Effector memory CD8-positive, alpha-beta T cell (primary cell): ENCODE results near the gene DAGLB.
"Not testable (repeated sequence)": the region's sequence is repeated elsewhere in the genome, so short reads cannot be mapped to it uniquely, and the experiment has no call there.

ENCODE experiments used
- ATAC-seq: fragments of 150-1000 bp; cut with Tn5 transposase; replicated peaks from 2 replicates; pipeline ENCODE4 v1.10.0; 2021; ENCODE audit warnings: mild to moderate bottlenecking, moderate library complexity
- DNase-seq, 3 experiments: peaks; one replicate each; pipeline ENCODE4 v3.0.0; 2021
- H3K27ac Mint-ChIP-seq, 2 donors: one replicate each; pipeline ENCODE4 v1.8.0; 2022; ENCODE audit warnings: mild to moderate bottlenecking in 2 of 2, mixed read lengths in 2 of 2, moderate library complexity in 2 of 2
- H3K27me3 Mint-ChIP-seq, 2 donors: one replicate each; pipeline ENCODE4 v1.8.0; 2022; ENCODE audit warnings: mixed read lengths in 2 of 2
- H3K36me3 Mint-ChIP-seq: one replicate; pipeline ENCODE4 v1.8.0; 2022; ENCODE audit warnings: mild to moderate bottlenecking, moderate library complexity, mixed read lengths; ENCODE audit not compliant: insufficient read depth
- H3K4me1 Mint-ChIP-seq, 2 donors: one replicate each; pipeline ENCODE4 v1.8.0; 2022; ENCODE audit warnings: low read depth in 2 of 2, mixed read lengths in 2 of 2
- H3K4me3 Mint-ChIP-seq, 2 donors: one replicate each; pipeline ENCODE4 v1.8.0; 2022; ENCODE audit warnings: mild to moderate bottlenecking in 2 of 2, mixed read lengths in 2 of 2, moderate library complexity in 2 of 2
- H3K9me3 Mint-ChIP-seq, 2 donors: one replicate each; pipeline ENCODE4 v1.8.0; 2022; ENCODE audit warnings: mixed read lengths in 2 of 2

DAGLB gene

DNA sequence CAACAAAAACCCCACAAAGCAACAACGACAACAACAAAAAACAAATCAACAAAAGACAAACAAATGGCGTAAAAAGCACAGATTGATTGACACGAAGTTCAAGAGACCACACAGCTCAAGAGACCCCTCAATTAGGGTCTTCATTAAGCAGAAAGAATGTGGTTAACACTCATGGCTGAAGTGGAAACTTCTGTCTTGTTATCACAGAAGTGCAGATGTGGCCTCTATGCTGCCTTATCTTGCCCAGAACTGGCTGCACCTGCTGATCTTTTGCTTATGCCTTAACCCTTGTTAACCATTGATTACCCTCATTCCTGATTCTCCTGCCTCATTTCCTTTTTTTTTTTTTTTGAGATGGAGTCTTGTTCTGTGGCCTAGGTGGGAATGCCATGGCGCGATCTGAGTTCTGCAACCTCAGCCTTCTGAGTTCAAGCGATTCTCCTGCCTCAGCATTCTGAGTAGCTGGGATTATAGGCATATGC is 3.5 kb upstream of the DAGLB start:
- Mint-ChIP-seq H3K36me3 (peaks cover 26% of the 10 kb centered on the region), H3K4me3 (no peak overlapping the region), H3K4me1 (peaks cover 4 to 5% of the 10 kb centered on the region in 2 donors), H3K27ac (no peak overlapping the region), H3K27me3 (no peaks in the 10 kb centered on the region), H3K9me3 (no peaks in the 10 kb centered on the region)
- ATAC-seq (no peak), DNase-seq (no peak)

DNA sequence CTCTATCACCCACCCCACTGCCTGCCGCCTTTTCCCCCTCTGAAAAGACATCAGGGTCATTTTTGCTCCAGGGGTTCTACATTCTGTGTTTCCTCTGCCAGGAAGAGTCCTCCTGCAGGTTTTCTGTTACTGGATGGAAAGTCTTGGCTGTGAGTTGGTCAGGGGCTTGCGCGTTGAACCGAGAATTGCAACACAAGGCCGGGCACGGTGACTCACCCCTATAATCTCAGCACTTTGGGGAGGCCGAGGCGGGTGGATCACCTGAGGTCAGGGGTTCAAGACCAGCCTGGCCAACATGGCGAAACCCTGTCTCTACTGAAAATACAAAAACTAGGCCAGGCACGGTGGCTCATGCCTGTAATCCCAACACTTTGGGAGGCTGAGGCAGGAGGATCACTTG is 2.8 kb upstream of the DAGLB start:
- H3K36me3 Mint-ChIP-seq: peaks cover 31% of the 10 kb centered on the region
- H3K27me3 Mint-ChIP-seq, H3K27ac Mint-ChIP-seq, ATAC-seq, DNase-seq, H3K4me3 Mint-ChIP-seq, H3K9me3 Mint-ChIP-seq, H3K4me1 Mint-ChIP-seq: not testable (repeated sequence)

DNA sequence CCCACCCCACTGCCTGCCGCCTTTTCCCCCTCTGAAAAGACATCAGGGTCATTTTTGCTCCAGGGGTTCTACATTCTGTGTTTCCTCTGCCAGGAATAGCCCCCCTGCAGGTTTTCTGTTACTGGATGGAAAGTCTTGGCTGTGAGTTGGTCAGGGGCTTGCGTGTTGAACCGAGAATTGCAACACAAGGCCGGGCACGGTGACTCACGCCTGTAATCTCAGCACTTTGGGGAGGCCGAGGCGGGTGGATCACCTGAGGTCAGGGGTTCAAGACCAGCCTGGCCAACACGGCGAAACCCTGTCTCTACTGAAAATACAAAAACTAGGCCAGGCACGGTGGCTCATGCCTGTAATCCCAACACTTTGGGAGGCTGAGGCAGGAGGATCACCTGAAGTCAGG is 2.1 kb upstream of the DAGLB start:
- DNase-seq, ATAC-seq, H3K27me3 Mint-ChIP-seq, H3K9me3 Mint-ChIP-seq, H3K27ac Mint-ChIP-seq: not testable (repeated sequence)
- peaks cover 37% of the 10 kb centered on the region for H3K36me3 Mint-ChIP-seq
- H3K4me1 Mint-ChIP-seq: peaks cover 8 to 10% of the 10 kb centered on the region in 2 donors
- peak overlapping the region in 1 of 2 donors; percentile 6 for H3K4me3 Mint-ChIP-seq

DNA sequence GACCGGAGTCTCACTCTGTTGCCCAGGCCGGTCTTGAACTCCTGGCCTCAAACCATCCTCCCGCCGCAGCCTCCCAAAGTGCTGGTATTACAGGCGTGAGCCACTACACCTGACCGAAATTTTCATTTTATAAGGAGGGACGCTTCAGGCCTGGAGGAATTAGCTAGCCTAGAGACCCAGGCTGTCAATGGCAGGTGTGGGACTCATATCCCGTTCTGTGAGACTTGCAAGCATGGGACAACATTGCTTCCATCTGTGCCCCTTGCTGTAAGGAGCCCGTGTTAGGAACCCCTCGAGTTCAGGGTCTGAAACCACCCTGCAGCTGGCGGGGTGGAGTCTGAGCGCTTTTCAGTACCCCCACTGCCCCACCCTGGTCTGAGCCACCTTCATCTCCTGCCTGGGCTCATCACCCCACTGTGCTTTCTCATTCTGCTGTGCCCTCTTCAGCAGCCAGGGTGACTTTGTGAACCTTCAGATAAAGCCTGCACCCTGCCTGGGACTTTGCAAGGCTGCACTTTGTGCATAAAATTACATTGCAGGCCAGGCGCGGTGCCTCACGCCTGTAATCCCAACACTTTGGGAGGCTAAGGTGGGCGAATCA is 1.3 kb upstream of the DAGLB start:
- Mint-ChIP-seq H3K27me3 (no peaks in the 10 kb centered on the region), H3K9me3 (no peaks in the 10 kb centered on the region), H3K27ac (peak overlapping the region; percentile 96 to 98), H3K4me3 (peak overlapping the region; percentile 95 to 96), H3K36me3 (peaks cover 45% of the 10 kb centered on the region), H3K4me1 (peaks cover 8 to 10% of the 10 kb centered on the region in 2 donors)
- DNase-seq (no peak), ATAC-seq (no peak)

DNA sequence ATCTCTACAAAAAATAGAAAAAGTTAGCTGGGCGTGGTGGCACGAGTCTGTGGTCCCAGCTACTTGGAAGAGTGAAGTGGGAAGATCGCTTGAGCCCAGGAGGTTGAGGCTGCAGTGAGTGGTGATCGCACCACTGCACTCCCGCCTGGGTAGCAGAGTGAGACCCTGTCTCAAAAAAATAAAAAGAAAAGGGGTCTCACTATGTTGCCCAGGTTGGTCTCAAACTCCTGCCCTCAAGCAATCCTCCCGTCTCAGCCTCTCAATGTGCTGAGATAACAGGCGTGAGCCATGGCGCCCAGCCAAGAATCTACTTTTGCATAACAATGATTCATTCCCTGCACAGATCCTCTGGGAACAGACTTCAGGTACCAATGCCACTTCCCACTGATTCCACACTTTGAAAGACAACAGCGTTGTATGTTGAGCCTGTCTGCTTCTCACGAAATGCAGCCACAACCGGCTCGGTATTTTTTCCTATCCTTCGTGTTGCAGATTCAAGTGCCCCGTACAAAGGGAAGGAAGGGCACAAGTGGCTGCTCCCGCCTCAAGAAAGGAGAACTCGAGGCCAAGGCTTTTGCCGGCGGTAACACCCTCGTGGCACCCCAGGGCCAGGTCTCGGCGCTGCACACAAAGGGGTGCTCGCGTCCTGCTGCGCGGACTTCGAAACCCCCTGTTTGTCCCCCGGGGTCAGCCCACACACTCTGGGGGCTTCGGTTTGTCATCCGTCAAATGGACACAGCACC is 745 bp downstream of the DAGLB start:
- DNase-seq: peak in 2 of 3 experiments; percentile 12 to 30

DNA sequence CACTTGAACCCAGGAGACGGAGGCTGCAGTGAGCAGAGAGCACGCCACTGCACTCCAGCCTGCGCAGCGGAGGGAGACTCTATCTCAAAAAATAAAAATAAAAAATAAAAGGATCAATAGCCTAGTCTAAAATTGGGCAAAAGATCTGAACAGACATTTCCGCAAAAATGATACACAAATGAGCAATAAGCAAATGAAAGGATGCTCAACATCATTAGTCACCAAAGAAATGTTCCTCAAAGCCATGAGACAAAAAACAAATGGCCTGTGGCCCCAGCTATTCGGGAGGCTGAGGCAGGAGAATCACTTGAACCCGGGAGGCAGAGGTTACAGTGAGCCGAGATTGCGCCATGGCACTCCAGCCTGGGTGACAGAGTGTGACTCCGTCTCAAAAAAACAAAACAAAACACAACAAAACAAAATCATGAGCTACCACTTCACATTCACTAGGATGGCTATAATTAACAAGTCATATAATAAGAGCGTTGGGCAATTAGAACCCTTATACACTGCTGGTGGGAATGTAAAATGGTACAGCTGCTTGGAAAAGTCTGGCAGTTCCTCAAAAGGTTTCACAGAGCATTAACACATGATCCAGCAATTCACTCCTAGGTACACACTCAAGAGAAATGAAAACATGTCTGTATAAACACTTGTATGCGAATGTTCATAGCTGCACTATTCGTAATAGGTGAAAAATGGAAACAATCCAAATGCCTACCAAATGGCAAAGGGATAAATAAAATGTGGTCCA is 3.1 kb downstream of the DAGLB start:
- peaks cover 16 to 22% of the 10 kb centered on the region in 2 donors for H3K4me1 Mint-ChIP-seq
- ATAC-seq (no peak), DNase-seq (no peak)
- H3K4me3 Mint-ChIP-seq: no peak overlapping the region
- H3K36me3 Mint-ChIP-seq: peaks cover 64% of the 10 kb centered on the region
- no peaks in the 10 kb centered on the region for H3K9me3 Mint-ChIP-seq
- H3K27me3 Mint-ChIP-seq: no peaks in the 10 kb centered on the region
- H3K27ac Mint-ChIP-seq: no peak overlapping the region

More for the DNA sequence above, 745 bp downstream of the DAGLB start:
- peak overlapping the region; percentile 95 to 96 for H3K4me3 Mint-ChIP-seq
- H3K4me1 Mint-ChIP-seq: peaks cover 14 to 21% of the 10 kb centered on the region in 2 donors
- H3K27ac Mint-ChIP-seq: peak overlapping the region; percentile 96 to 98
- no peaks in the 10 kb centered on the region for H3K9me3 Mint-ChIP-seq
- H3K27me3 Mint-ChIP-seq: no peaks in the 10 kb centered on the region
- ATAC-seq: peak; percentile 11
- peaks cover 55% of the 10 kb centered on the region for H3K36me3 Mint-ChIP-seq

DNA sequence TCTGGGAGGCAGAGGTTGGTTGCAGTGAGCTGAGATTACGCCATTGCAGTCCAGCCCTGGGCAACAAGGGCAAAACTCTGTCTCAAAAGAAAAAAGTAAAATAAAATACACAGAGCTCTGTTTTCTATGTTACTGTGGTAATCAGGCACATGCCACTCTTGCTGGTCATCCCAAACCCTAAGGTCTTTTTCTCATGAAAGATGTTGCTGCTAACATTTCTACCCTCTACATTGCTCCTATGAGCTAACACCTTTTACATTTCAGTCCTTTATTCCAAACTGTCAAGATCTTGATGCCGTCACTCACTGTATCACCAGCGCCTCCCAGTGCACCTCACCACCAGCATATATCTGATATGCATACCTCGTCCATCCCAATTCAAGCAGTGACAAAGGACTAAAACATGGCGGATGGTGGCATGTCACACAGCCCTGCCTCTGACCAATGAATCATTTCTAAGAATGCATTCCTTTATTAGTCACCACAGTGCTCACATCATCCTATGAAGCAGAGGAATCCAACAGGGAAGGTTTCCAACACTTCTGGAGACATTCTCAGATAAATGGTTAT is 4.3 kb downstream of the DAGLB start:
- ATAC-seq: no peak
- Mint-ChIP-seq H3K27me3 (no peaks in the 10 kb centered on the region), H3K9me3 (no peaks in the 10 kb centered on the region), H3K4me1 (peaks cover 17 to 28% of the 10 kb centered on the region in 2 donors), H3K4me3 (no peak overlapping the region), H3K36me3 (peaks cover 58% of the 10 kb centered on the region), H3K27ac (no peak overlapping the region)
- DNase-seq: no peak

DNA sequence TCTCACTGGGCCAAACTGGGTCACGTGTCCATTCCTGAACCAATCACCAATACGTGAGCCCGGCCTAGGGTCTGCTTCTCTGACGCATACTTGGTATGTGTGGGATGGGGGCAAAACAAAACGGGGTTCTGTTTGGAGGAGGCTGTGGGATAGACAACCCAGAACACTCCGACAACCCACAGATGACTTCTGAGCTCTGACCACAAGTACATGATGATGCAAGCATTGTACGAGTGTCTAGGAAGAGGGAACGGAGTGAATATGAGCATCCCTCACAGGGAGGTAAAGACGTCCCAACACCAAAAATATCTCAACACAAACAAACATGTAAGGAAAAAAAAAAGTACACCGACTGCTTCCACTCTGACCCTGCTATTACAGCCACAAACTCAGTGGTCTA is 5.6 kb downstream of the DAGLB start:
- H3K4me1 Mint-ChIP-seq: peaks cover 16 to 29% of the 10 kb centered on the region in 2 donors
- no peak overlapping the region for H3K27ac Mint-ChIP-seq
- no peak for ATAC-seq

DNA sequence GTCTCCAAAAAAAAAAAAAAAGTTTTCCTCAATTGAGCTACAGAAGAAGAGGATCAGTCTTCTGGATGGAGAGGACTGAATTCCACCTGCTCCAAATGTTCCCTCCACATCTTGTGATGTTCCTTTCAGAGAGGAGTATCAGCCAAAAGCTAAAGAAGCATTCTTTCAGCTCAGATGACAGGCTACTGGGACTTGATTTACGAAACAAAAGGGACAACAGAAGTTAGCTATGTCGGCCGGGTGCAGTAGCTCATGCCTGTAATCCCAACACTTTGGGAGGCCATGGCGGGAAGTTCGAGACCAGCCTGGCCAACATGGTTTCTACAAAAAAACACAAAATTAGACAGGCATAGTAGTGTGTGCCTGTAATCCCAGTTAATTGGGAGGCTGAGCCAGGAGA is 7.4 kb downstream of the DAGLB start:
- Mint-ChIP-seq H3K27ac (no peak overlapping the region), H3K27me3 (no peaks in the 10 kb centered on the region), H3K4me1 (peaks cover 15 to 32% of the 10 kb centered on the region in 2 donors), H3K36me3 (peaks cover 34% of the 10 kb centered on the region), H3K4me3 (no peak overlapping the region), H3K9me3 (no peaks in the 10 kb centered on the region)
- no peak for ATAC-seq
- DNase-seq: no peak

More for the DNA sequence above, 5.6 kb downstream of the DAGLB start:
- H3K27me3 Mint-ChIP-seq: no peaks in the 10 kb centered on the region
- no peak for DNase-seq
- no peak overlapping the region for H3K4me3 Mint-ChIP-seq
- H3K36me3 Mint-ChIP-seq: peaks cover 45% of the 10 kb centered on the region
- H3K9me3 Mint-ChIP-seq: no peaks in the 10 kb centered on the region

DNA sequence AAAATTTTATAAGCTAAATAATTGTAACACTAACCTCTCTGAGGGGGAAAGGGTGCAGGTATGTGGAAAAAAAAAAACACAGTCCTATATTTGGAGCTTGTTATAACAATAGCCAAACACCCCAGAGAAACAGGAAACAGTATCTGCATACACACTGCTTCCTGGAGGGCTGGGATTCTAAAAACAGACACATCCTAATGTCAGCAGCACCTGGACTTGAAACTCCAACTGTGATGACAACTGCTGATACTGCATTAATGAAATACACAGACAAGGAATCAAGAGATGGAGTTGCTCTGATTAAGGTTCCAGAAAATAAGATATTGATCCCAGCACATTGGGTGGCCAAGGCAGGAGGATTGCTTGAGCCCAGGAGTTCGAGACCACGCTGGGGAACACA is 9.3 kb downstream of the DAGLB start:
- no peak for ATAC-seq
- no peak for DNase-seq
- Mint-ChIP-seq H3K4me1 (peaks cover 12 to 24% of the 10 kb centered on the region in 2 donors), H3K9me3 (no peaks in the 10 kb centered on the region), H3K27me3 (no peaks in the 10 kb centered on the region), H3K27ac (no peak overlapping the region), H3K36me3 (peaks cover 16% of the 10 kb centered on the region), H3K4me3 (no peak overlapping the region)

DNA sequence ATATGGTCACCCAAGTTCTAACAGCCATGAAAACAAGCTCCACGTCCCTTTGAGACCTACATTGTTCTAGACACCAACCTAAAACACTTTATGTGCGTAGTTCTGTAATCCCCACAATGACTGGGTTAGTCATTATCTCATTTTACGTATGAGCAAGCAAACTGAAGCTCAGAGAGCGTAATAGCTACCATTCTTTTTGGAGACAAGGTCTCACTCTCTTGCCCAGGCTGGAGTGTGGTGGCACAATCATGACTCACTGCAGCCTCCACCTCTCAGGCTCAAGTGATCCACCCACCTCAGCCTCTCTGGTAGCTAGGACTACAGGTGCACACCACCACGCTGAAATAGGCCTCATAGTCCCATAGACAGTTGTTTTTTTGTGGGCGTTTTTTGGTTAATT is 10.5 kb downstream of the DAGLB start:
- H3K27ac Mint-ChIP-seq: no peak overlapping the region
- ATAC-seq: no peak

DNA sequence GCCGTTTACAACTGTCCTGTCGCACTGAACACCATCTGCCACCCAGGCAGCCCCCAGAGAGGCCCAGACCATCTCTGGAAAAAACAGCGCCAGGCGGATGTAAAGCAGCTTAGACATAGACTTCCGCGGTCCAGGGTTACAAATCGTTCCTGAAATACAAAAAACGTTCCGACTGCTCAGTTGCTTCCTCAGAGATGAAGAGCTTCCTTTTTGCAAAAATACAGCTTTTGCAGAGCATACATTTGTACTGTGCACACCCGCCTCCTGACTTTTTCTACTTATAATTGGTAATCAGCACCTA is 11.4 kb downstream of the DAGLB start:
- ATAC-seq: no peak
- no peak overlapping the region for H3K27ac Mint-ChIP-seq
- no peaks in the 10 kb centered on the region for H3K27me3 Mint-ChIP-seq
- H3K36me3 Mint-ChIP-seq: peaks cover 25% of the 10 kb centered on the region
- H3K4me3 Mint-ChIP-seq: peak overlapping the region in 1 of 2 donors; percentile 39
- no peaks in the 10 kb centered on the region for H3K9me3 Mint-ChIP-seq
- peaks cover 5 to 18% of the 10 kb centered on the region in 2 donors for H3K4me1 Mint-ChIP-seq
- no peak for DNase-seq

More for the DNA sequence above, 10.5 kb downstream of the DAGLB start:
- peaks cover 10 to 19% of the 10 kb centered on the region in 2 donors for H3K4me1 Mint-ChIP-seq
- no peaks in the 10 kb centered on the region for H3K9me3 Mint-ChIP-seq
- no peaks in the 10 kb centered on the region for H3K27me3 Mint-ChIP-seq
- H3K36me3 Mint-ChIP-seq: peaks cover 20% of the 10 kb centered on the region
- DNase-seq: no peak
- H3K4me3 Mint-ChIP-seq: no peak overlapping the region
